GM12878 (cell line): ENCODE data around the gene HK1. TPM values are rescaled to one million over a fixed set of nuclear protein-coding genes. Genes with fewer than 3 reads are reported as not detected.

Source experiments
- E2F4 ChIP-seq: IDR thresholded peaks from 2 replicates; pipeline ENCODE4 v1.6.1; 2012; ENCODE audit warnings: low read depth, low read length, improper control_type of control experiment
- PAX8 ChIP-seq: fragments of 450-650 bp; IDR thresholded peaks from 2 replicates; pipeline ENCODE4 v1.6.1; 2017; ENCODE audit warnings: mild to moderate bottlenecking, moderate library complexity
- PML ChIP-seq: IDR thresholded peaks from 2 replicates; pipeline ENCODE4 v1.6.1; 2012; ENCODE audit warnings: low read length, inconsistent platforms
- PRDM15 ChIP-seq: fragments of 450-650 bp; formaldehyde crosslinking; IDR thresholded peaks from 2 replicates; pipeline ENCODE4 v1.4.0; 2020; ENCODE audit warnings: mild to moderate bottlenecking, moderate library complexity
- SKIL ChIP-seq: fragments of 450-650 bp; IDR thresholded peaks from 2 replicates; pipeline ENCODE4 v1.6.1; 2017; ENCODE audit warnings: mild to moderate bottlenecking, low read depth, inconsistent platforms; ENCODE audit not compliant: poor library complexity, severe bottlenecking
- SMAD1 ChIP-seq: fragments of 450-650 bp; IDR thresholded peaks from 2 replicates; pipeline ENCODE4 v1.6.1; 2018; ENCODE audit warnings: mild to moderate bottlenecking, low read depth; ENCODE audit not compliant: partially characterized antibody
- STAT3 ChIP-seq: IDR thresholded peaks from 2 replicates; pipeline ENCODE4 v1.6.1; 2011; ENCODE audit warnings: low read depth, low read length, improper control_type of control experiment
- ZNF592 ChIP-seq: fragments of 450-650 bp; IDR thresholded peaks from 2 replicates; pipeline ENCODE4 v1.6.1; 2017; ENCODE audit warnings: mild to moderate bottlenecking, moderate library complexity
- ZNF687 ChIP-seq: fragments of 450-650 bp; IDR thresholded peaks from 2 replicates; pipeline ENCODE4 v1.6.1; 2017; ENCODE audit warnings: mild to moderate bottlenecking, moderate library complexity
- polyA plus RNA-seq, 11 experiments: library from polyadenylated mRNA; depleted of rRNA in 4 of 11; unstranded in 6 of 11; stranded (reverse) in 5 of 11; fragments of >200 nt; fragmentation: Nextera tagmentation in 4 of 11; fragmentation: Illumina TruSeq in 1 of 11; extraction: Ambion mirVana in 4 of 11; extraction: Trizol in 1 of 11; gene quantifications; 1 replicate in 1 of 11; 2 replicates in 10 of 11; pipeline versions ENCODE4 v1.2.1 to v1.2.3, GENCODE V29; 2011 to 2016; ENCODE audit warnings: inconsistent platforms in 2 of 11, missing spikeins in 2 of 11, low read depth in 1 of 11
- total RNA-seq, 4 experiments: library from RNA; depleted of rRNA in 3 of 4; stranded (reverse); fragments of >200 nt in 3 of 4; fragmentation: Illumina TruSeq in 1 of 4; extraction: Trizol in 1 of 4; gene quantifications; 2 replicates each; pipeline versions ENCODE4 v1.2.1 to v1.2.3, GENCODE V29; 2013 to 2021

HK1 gene
- total and polyA plus RNA-seq, 10 of the 15 experiments (the other 5 are each of a cell fraction or from before 2014, with no cell fraction given): 3.4 to 77.3 (median 46.6) TPM

- TF ChIP-seq ZNF592 (no peak), PML (no peak), STAT3 (no peak), PRDM15 (CRISPR knock-in tag) (no peak), PAX8 (no peak), SKIL (no peak), SMAD1 (no peak), E2F4 (no peak), ZNF687 (no peak)
These were observed 57.3 kb downstream of the HK1 start (continued) for GRCh38 chr10:69335613-69336012.
